Activated B cell treated with CpG ODN at 0.5 μM for 24 hours (primary cell): ENCODE data around the gene ATF7IP. TPM values are rescaled to one million over a fixed set of nuclear protein-coding genes. Genes with fewer than 3 reads are reported as not detected.

Source experiments
- ATAC-seq: fragments of 200-7000 bp; cut with Tn5 transposase; one replicate; pipeline ENCODE4 v1.10.0; 2021; ENCODE audit warnings: low read depth, mild to moderate bottlenecking, moderate library complexity
- CTCF ChIA-PET: fragments of 350-600 bp; sonication (Branson Sonifier 250); formaldehyde crosslinking; loops from one replicate; lab custom pipeline; 2021; ENCODE audit warnings: antibody characterized with exemption; lab: Charles Lee
- POLR2A ChIA-PET: fragments of 350-600 bp; sonication (Branson Sonifier 250); formaldehyde crosslinking; loops from one replicate; lab custom pipeline; 2021; ENCODE audit warnings: antibody characterized with exemption; lab: Charles Lee
- DNase-seq: peaks from one replicate; pipeline ENCODE4 v3.0.0; 2022
- H3K27ac Mint-ChIP-seq: one replicate; pipeline ENCODE4 v1.8.0; 2020; ENCODE audit warnings: mixed read lengths
- H3K27me3 Mint-ChIP-seq: one replicate; pipeline ENCODE4 v1.8.0; 2021; ENCODE audit warnings: mixed read lengths
- H3K36me3 Mint-ChIP-seq: one replicate; pipeline ENCODE4 v1.8.0; 2021; ENCODE audit warnings: low read depth, mixed read lengths
- H3K4me1 Mint-ChIP-seq: one replicate; pipeline ENCODE4 v1.8.0; 2021; ENCODE audit warnings: mixed read lengths
- H3K4me3 Mint-ChIP-seq: one replicate; pipeline ENCODE4 v1.8.0; 2020; ENCODE audit warnings: mild to moderate bottlenecking, mixed read lengths
- H3K9me3 Mint-ChIP-seq: one replicate; pipeline ENCODE4 v1.8.0; 2020; ENCODE audit warnings: mixed read lengths
- CTCF ChIP-seq: fragments of 200-600 bp; IDR thresholded peaks from one replicate; pipeline ENCODE4 v1.8.0; 2022; ENCODE audit warnings: antibody characterized with exemption, mild to moderate bottlenecking
- intact Hi-C: fragments of 100-400 bp; cut with micrococcal nuclease; formaldehyde crosslinking; loops from one replicate; pipeline ENCODE4 v1.15.1; 2024
- total RNA-seq: library from RNA; stranded (reverse); gene quantifications from 2 replicates; pipeline ENCODE4 v1.2.3, GENCODE V29; 2022

ATF7IP gene
- total RNA-seq, 1 donor from 2014 or later: 153 TPM

- DNase-seq: no peak
- no peak for ATAC-seq
- Mint-ChIP-seq H3K4me1 (peaks cover 31% of the 10 kb centered on the region), H3K27ac (no peak overlapping the region), H3K36me3 (peaks cover 78% of the 10 kb centered on the region), H3K4me3 (no peak overlapping the region), H3K9me3 (peaks cover 18% of the 10 kb centered on the region), H3K27me3 (no peaks in the 10 kb centered on the region)
- intact Hi-C loops: loop anchor here (2.0 kb wide), 1 partner anchor 15 kb away; no protein-coding TSS in a partner anchor
- ChIA-PET CTCF (no interaction called here), POLR2A (no interaction called here)
- no peak for TF ChIP-seq CTCF
These were observed 14.0 kb downstream of the ATF7IP start for GRCh38 chr12:14379508-14379907.

GRCh38 chr12:14384783-14385638 is 19.5 kb downstream of the ATF7IP start:
- ChIA-PET CTCF (interaction anchor here (0.6 to 1.4 kb wide), 3 partner anchors 9 to 36 kb away, joined by 3 to 6 read pairs (median 3); no protein-coding TSS in a partner anchor), POLR2A (interaction anchor here (0.7 to 3.8 kb wide), 9 partner anchors 10 to 162 kb away, joined by 3 to 23 read pairs (median 4); partner anchors contain the start of gene ATF7IP)
- peaks cover 7% of the 10 kb centered on the region for H3K9me3 Mint-ChIP-seq
- H3K4me1 Mint-ChIP-seq: peaks cover 57% of the 10 kb centered on the region
- H3K36me3 Mint-ChIP-seq: peaks cover 62% of the 10 kb centered on the region
- H3K4me3 Mint-ChIP-seq: peak overlapping the region; percentile 57
- H3K27me3 Mint-ChIP-seq: no peaks in the 10 kb centered on the region
- DNase-seq (no peak), ATAC-seq (peak; percentile 89)
- intact Hi-C loops: loop anchor here (1.0 to 2.0 kb wide), 3 partner anchors 9 to 18 kb away; no protein-coding TSS in a partner anchor
- peak overlapping the region; percentile 85 for H3K27ac Mint-ChIP-seq
- TF ChIP-seq CTCF: no peak

GRCh38 chr12:14387219-14387871 is 21.9 kb downstream of the ATF7IP start:
- intact Hi-C loops: no loop called here
- Mint-ChIP-seq H3K4me1 (peaks cover 78% of the 10 kb centered on the region), H3K27ac (peak overlapping the region; percentile 78), H3K27me3 (no peaks in the 10 kb centered on the region), H3K4me3 (peak overlapping the region; percentile 61), H3K9me3 (peaks cover 2% of the 10 kb centered on the region), H3K36me3 (peaks cover 63% of the 10 kb centered on the region)
- no peak for TF ChIP-seq CTCF
- ATAC-seq (no peak), DNase-seq (no peak)
- ChIA-PET CTCF (interaction anchor here (0.6 to 1.5 kb wide), 2 partner anchors 148 to 331 kb away, joined by 4 to 5 read pairs; no protein-coding TSS in a partner anchor), POLR2A (interaction anchor here (0.5 to 1.2 kb wide), 7 partner anchors 12 to 574 kb away, joined by 3 to 10 read pairs (median 5); partner anchors contain the start of gene ATF7IP)

GRCh38 chr12:14390449-14390848 is 25.0 kb downstream of the ATF7IP start:
- Mint-ChIP-seq H3K27me3 (no peaks in the 10 kb centered on the region), H3K27ac (peak overlapping the region; percentile 68), H3K4me3 (no peak overlapping the region), H3K36me3 (peaks cover 49% of the 10 kb centered on the region), H3K9me3 (no peaks in the 10 kb centered on the region), H3K4me1 (peaks cover 83% of the 10 kb centered on the region)
- CTCF ChIA-PET: no interaction called here
- no peak for TF ChIP-seq CTCF
- POLR2A ChIA-PET: interaction anchor here (1.1 kb wide), 1 partner anchor 24 kb away, joined by 4 read pairs; the partner anchor contains the start of gene ATF7IP
- intact Hi-C loops: loop anchor here (10.0 kb wide), 1 partner anchor 564 kb away; no protein-coding TSS in a partner anchor
- DNase-seq (no peak), ATAC-seq (no peak)
